Endothelial cell of umbilical vein (primary cell): Measurements from ENCODE around the gene CACNA1C. TPM values are rescaled to one million over a fixed set of nuclear protein-coding genes. Genes with fewer than 3 reads are reported as not detected.

Source experiments
- BruUV-seq: library from RNA; stranded (reverse); fragments of 400-500 nt; replicated peaks from 2 replicates; lab custom pipeline; 2021; lab: Mats Ljungman, UMichigan
- CTCF ChIA-PET: fragments of 300-600, 350-600 bp; sonication (Branson Sonifier 250); formaldehyde crosslinking; loops from one replicate; lab custom pipeline; 2021; ENCODE audit warnings: antibody characterized with exemption, inconsistent platforms; lab: Charles Lee
- POLR2A ChIA-PET: fragments of 300-600, 350-600 bp; sonication (Branson Sonifier 250); formaldehyde crosslinking; loops from one replicate; lab custom pipeline; 2021; ENCODE audit warnings: antibody characterized with exemption, inconsistent platforms; lab: Charles Lee
- DNase-seq: peaks from one replicate; pipeline ENCODE4 v3.0.0-alpha.2; 2011; ENCODE audit warnings: low read depth, low spot score
- FAIRE-seq: peaks from 2 replicates; lab custom pipeline; 2011; peaks lifted over from hg19 to GRCh38; lab: Jason Lieb, UNC
- H2AFZ ChIP-seq: 2 replicates; pipeline ENCODE4 v1.6.0; 2012; ENCODE audit warnings: low read depth, low read length, control low read depth, inconsistent platforms
- H3K27ac ChIP-seq: 2 replicates; pipeline ENCODE4 v1.5.1; 2011; ENCODE audit warnings: low read depth, mild to moderate bottlenecking, control low read depth, low read length, moderate library complexity; ENCODE audit not compliant: insufficient read depth
- H3K27me3 ChIP-seq, 2 experiments: 2 replicates each; pipeline versions ENCODE4 v1.6.0 to v1.6.1; 2011; ENCODE audit warnings: low read length in 2 of 2, mixed read lengths in 1 of 2; ENCODE audit not compliant: control insufficient read depth in 2 of 2, insufficient read depth in 2 of 2
- H3K36me3 ChIP-seq, 2 experiments: 2 replicates in 1 of 2; 3 replicates in 1 of 2; pipeline ENCODE4 v1.5.1; 2011; ENCODE audit warnings: low read length in 2 of 2, mild to moderate bottlenecking in 1 of 2, moderate library complexity in 1 of 2; ENCODE audit not compliant: control insufficient read depth in 2 of 2, insufficient read depth in 2 of 2; ENCODE audit errors: extremely low read depth in 1 of 2
- H3K4me1 ChIP-seq: 3 replicates; pipeline ENCODE4 v1.5.1; 2011; ENCODE audit warnings: mild to moderate bottlenecking, low read length; ENCODE audit not compliant: control insufficient read depth, insufficient read depth; ENCODE audit errors: extremely low read depth
- H3K4me2 ChIP-seq: 2 replicates; pipeline ENCODE4 v1.6.1; 2011; ENCODE audit warnings: low read length, control low read depth, mixed read lengths; ENCODE audit not compliant: insufficient read depth
- H3K4me3 ChIP-seq, 3 experiments: fragments of 200-600 bp in 1 of 3; sonication (generic), shearing (Covaris generic) in 1 of 3; replicated peaks in 1 of 3; 2 replicates each; pipeline ENCODE4 v1.5.1; 2011 to 2016; ENCODE audit warnings: control low read depth in 3 of 3, low read length in 3 of 3, mild to moderate bottlenecking in 2 of 3, inconsistent platforms in 1 of 3, low read depth in 1 of 3, moderate library complexity in 1 of 3; ENCODE audit not compliant: insufficient read depth in 1 of 3
- H3K79me2 ChIP-seq: 2 replicates; pipeline ENCODE4 v1.6.0; 2012; ENCODE audit warnings: low read length, inconsistent platforms; ENCODE audit not compliant: control insufficient read depth, insufficient read depth
- H3K9ac ChIP-seq: replicated peaks from 2 replicates; pipeline ENCODE3; 2011; ENCODE audit warnings: low read length, control low read depth; ENCODE audit not compliant: insufficient read depth; ENCODE audit errors: extremely low read depth
- H3K9me1 ChIP-seq: replicated peaks from 3 replicates; pipeline ENCODE4 v1.6.0; 2011; ENCODE audit warnings: mild to moderate bottlenecking, low read length; ENCODE audit not compliant: control insufficient read depth, insufficient read depth; ENCODE audit errors: extremely low read depth
- H3K9me3 ChIP-seq: replicated peaks from 2 replicates; pipeline ENCODE4 v1.5.1; 2012; ENCODE audit warnings: low read length, inconsistent platforms; ENCODE audit not compliant: control insufficient read depth, insufficient read depth
- H4K20me1 ChIP-seq: replicated peaks from 2 replicates; pipeline ENCODE3; 2011; ENCODE audit warnings: mild to moderate bottlenecking, low read length; ENCODE audit not compliant: control insufficient read depth, insufficient read depth; ENCODE audit errors: extremely low read depth
- CTCF ChIP-seq, 2 donors: IDR thresholded peaks; 1 replicate in 1 of 2; 2 replicates in 1 of 2; pipeline ENCODE4 v1.5.1; 2011; ENCODE audit warnings: low read length in 2 of 2, mild to moderate bottlenecking in 2 of 2, moderate library complexity in 2 of 2, control low read depth in 1 of 2, inconsistent platforms in 1 of 2, low read depth in 1 of 2; ENCODE audit not compliant: insufficient read depth in 1 of 2; ENCODE audit errors: extremely low read depth in 1 of 2
- EZH2 ChIP-seq: IDR thresholded peaks from 2 replicates; pipeline ENCODE4 v1.6.1; 2012; ENCODE audit warnings: borderline replicate concordance, low read depth, mild to moderate bottlenecking, moderate library complexity, low read length, inconsistent platforms; ENCODE audit not compliant: severe bottlenecking
- FOS ChIP-seq: IDR thresholded peaks from 2 replicates; pipeline ENCODE4 v1.6.1; 2011; ENCODE audit warnings: mild to moderate bottlenecking, low read length, moderate library complexity, borderline replicate concordance; ENCODE audit not compliant: insufficient read depth
- GATA2 ChIP-seq: IDR thresholded peaks from 2 replicates; pipeline ENCODE4 v1.7.0; 2011; ENCODE audit warnings: low read depth, mild to moderate bottlenecking, moderate library complexity, mixed read lengths, low read length; ENCODE audit not compliant: insufficient read length, insufficient read depth
- JUN ChIP-seq: IDR thresholded peaks from 2 replicates; pipeline ENCODE4 v1.6.1; 2011; ENCODE audit warnings: borderline replicate concordance, low read depth; ENCODE audit not compliant: insufficient read length, insufficient read depth
- MYC ChIP-seq: IDR thresholded peaks from one replicate; pipeline ENCODE4 v1.6.1; 2011; ENCODE audit warnings: mild to moderate bottlenecking, low read depth, low read length
- POLR2A ChIP-seq: IDR thresholded peaks from 2 replicates; pipeline ENCODE4 v1.6.1; 2012; ENCODE audit warnings: low read depth, mild to moderate bottlenecking, control low read depth, low read length
- POLR2AphosphoS5 ChIP-seq: IDR thresholded peaks from 2 replicates; pipeline ENCODE4 v1.6.1; 2012; ENCODE audit warnings: low read depth, mild to moderate bottlenecking, control low read depth, low read length, moderate library complexity; ENCODE audit not compliant: insufficient read depth
- dilution Hi-C: fragments of 300-500 bp; cut with MboI; formaldehyde crosslinking; loops from one replicate; pipeline ENCODE4 v1.15.0; 2019; ENCODE audit warnings: low sequenced_read_pairs; ENCODE audit not compliant: extremely low pct_ligation_motif_present
- intact Hi-C: fragments of 100-400 bp; cut with micrococcal nuclease; formaldehyde crosslinking; loops from one replicate; pipeline ENCODE4 v1.10.0; 2022
- polyA plus RNA-seq, 4 experiments: library from polyadenylated mRNA; depleted of rRNA in 3 of 4; stranded (reverse) in 3 of 4; unstranded in 1 of 4; fragments of >200 nt; gene quantifications; 2 replicates each; pipeline versions ENCODE4 v1.2.1 to v1.2.3, GENCODE V29; 2011 to 2012; ENCODE audit warnings: missing spikeins in 1 of 4
- total RNA-seq: library from RNA; stranded (reverse); gene quantifications from 2 replicates; pipeline ENCODE4 v1.2.3, GENCODE V29; 2021
- TF ChIP-seq, protein P1 (sequence below): IDR thresholded peaks from 2 replicates; pipeline ENCODE4 v1.6.1; 2011; ENCODE audit not compliant: insufficient read depth, insufficient read length

CACNA1C gene
- total and polyA plus RNA-seq, 2 donors (not counting 3 experiments of a cell fraction or from before 2014, with no cell fraction given) = not detected

GRCh38 chr12:2163177-2163941 lies 110.6 kb downstream of the CACNA1C start:
- Histone ChIP-seq H3K9ac (no peak overlapping the region), H3K27ac (no peak overlapping the region), H3K4me1 (no peaks in the 10 kb centered on the region), H3K79me2 (no peaks in the 10 kb centered on the region), H3K4me2 (no peak overlapping the region), H3K27me3 (no peaks in the 10 kb centered on the region), H4K20me1 (no peaks in the 10 kb centered on the region), H3K9me3 (no peaks in the 10 kb centered on the region), H3K4me3 (no peak overlapping the region), H3K9me1 (no peaks in the 10 kb centered on the region), H3K36me3 (no peaks in the 10 kb centered on the region), H2AFZ (no peak overlapping the region)
- ChIA-PET POLR2A (no interaction called here), CTCF (no interaction called here)
- DNase-seq (no peak), FAIRE-seq (no peak)
- TF ChIP-seq GATA2 (no peak), EZH2 (no peak), FOS (no peak), MYC (no peak), POLR2A (no peak), CTCF (IDR thresholded peaks at IDR 0.05; ENCODE audit: extremely low read depth in 1 of 2, insufficient read depth in 1 of 2, low read depth in 1 of 2, low read length in 2 of 2) (no peak), POLR2AphosphoS5 (no peak), JUN (no peak)
- TF ChIP-seq, protein P1, sequence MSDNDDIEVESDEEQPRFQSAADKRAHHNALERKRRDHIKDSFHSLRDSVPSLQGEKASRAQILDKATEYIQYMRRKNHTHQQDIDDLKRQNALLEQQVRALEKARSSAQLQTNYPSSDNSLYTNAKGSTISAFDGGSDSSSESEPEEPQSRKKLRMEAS = no peak
- no TSS peak for BruUV-seq
- dilution Hi-C loops = no loop called here
- intact Hi-C loops = no loop called here
